ENCODE data around the gene KPNA1. TPM values are rescaled to one million over a fixed set of nuclear protein-coding genes. Genes with fewer than 3 reads are reported as not detected.
A peak's percentile ranks its signal among the peaks of the same experiment; 100 is the strongest.

Gene KPNA1
- total and polyA plus RNA-seq, 2 of the 13 experiments (the other 11 are each of a cell fraction or from before 2014, with no cell fraction given) = 15.4 to 30.0 TPM

- peak within 1 kb of the TSS; percentile 97 for H3K4me2 ChIP-seq (ENCODE audit: low read depth, low read length)
- peak within 1 kb of the TSS; percentile 80 for H3K9ac ChIP-seq (ENCODE audit: insufficient read depth, low read depth, low read length)
- H3K9me3 ChIP-seq (ENCODE audit: low read length) = no peaks in the 10 kb centered on the region
- FAIRE-seq (peak; percentile 86), DNase-seq (ENCODE audit: low spot score) (peak; percentile 88), ATAC-seq (peak; percentile 77)
- peaks cover 89% of the 10 kb centered on the region for H3K79me2 ChIP-seq (ENCODE audit: insufficient read depth, low read length)
- peaks cover 0 to 3% of the 10 kb centered on the region in 2 experiments; a peak in 1 of 5 replicates for H3K36me3 ChIP-seq (replicated peaks in 1 of 2; ENCODE audit: control insufficient read depth in 1 of 2, insufficient read depth in 2 of 2, low read length in 2 of 2)
- intact Hi-C loops (cut with micrococcal nuclease; ENCODE audit: unreplicated experiment) (loop anchor here (1.0 to 10.0 kb wide), 2 partner anchors 18 to 838 kb away; partner anchors contain the start of gene POLQ), in situ Hi-C loops (cut with HindIII; ENCODE audit: extremely low pct_ligation_motif_present, low pct_unique_long_range_greater_than_20kb) (no loop called here)
- no peaks in the 10 kb centered on the region; a peak in 1 of 5 replicates for H3K27me3 ChIP-seq (ENCODE audit: control insufficient read depth in 1 of 2, insufficient read depth in 2 of 2, low read length in 2 of 2)
- H3K27ac ChIP-seq (ENCODE audit: extremely low read length, insufficient read depth, low read length) = peak within 1 kb of the TSS; percentile 88
- H2AFZ ChIP-seq (ENCODE audit: low read length) = peak within 1 kb of the TSS; percentile 51
- no TSS peak for BruUV-seq (replicated peaks)
- H4K20me1 ChIP-seq (ENCODE audit: insufficient read depth, low read length) = no peaks in the 10 kb centered on the region
- ChIA-PET CTCF (ENCODE audit: low intra/inter-chr PET ratio, low total read pairs) (interaction anchor here (1.6 kb wide), 1 partner anchor 77 kb away, joined by 8 read pairs; no protein-coding TSS in a partner anchor), POLR2A (interaction anchor here (0.7 to 4.0 kb wide), 12 partner anchors 9 to 296 kb away, joined by 3 to 103 read pairs (median 10); partner anchors contain the start of genes PARP14 and WDR5B)
- H3K4me1 ChIP-seq (ENCODE audit: insufficient read depth, low read length) = peaks cover 73% of the 10 kb centered on the region
- 2% methylated on average over 30 of the region's 31 CpGs for WGBS (ENCODE audit: low lambda C conversion rate)
- H3K4me3 ChIP-seq (replicated peaks in 1 of 3; ENCODE audit: insufficient read depth in 1 of 3, low read depth in 2 of 3, low read length in 3 of 3) = peak within 1 kb of the TSS; percentile 83 to 96 (median 84)
- TF ChIP-seq ZNF557 (CRISPR knock-in tag; IDR thresholded peaks at IDR 0.05) (no peak), LCORL (IDR thresholded peaks at IDR 0.05) (no peak), LCORL (CRISPR knock-in tag; IDR thresholded peaks at IDR 0.05) (peak; percentile 42; the same call in 1 of the 2 replicates), ZNF766 (CRISPR knock-in tag; IDR thresholded peaks at IDR 0.05; ENCODE audit: borderline replicate concordance) (no peak; the same call in 1 of the 2 replicates), BRCA1 (CRISPR knock-in tag; IDR thresholded peaks at IDR 0.05) (no peak), TCF12 (IDR thresholded peaks at IDR 0.05) (no peak), TCF12 (CRISPR knock-in tag; IDR thresholded peaks at IDR 0.05) (0 out of 2 replicates have a peak, but pooled peaks have one; percentile 42), SALL2 (CRISPR knock-in tag; IDR thresholded peaks at IDR 0.05) (no peak; the same call in 1 of the 2 replicates), BCL3 (CRISPR knock-in tag; IDR thresholded peaks at IDR 0.05) (0 out of 2 replicates have a peak, but pooled peaks have one; percentile 73), NCOA1 (CRISPR knock-in tag; IDR thresholded peaks at IDR 0.05) (0 out of 2 replicates have a peak, but pooled peaks have one; percentile 34), ZBTB38 (CRISPR knock-in tag; IDR thresholded peaks at IDR 0.05) (peak; percentile 85), PHF21A (CRISPR knock-in tag; IDR thresholded peaks at IDR 0.05) (peak; percentile 69; the same call in 1 of the 2 replicates), HNF1A (IDR thresholded peaks at IDR 0.05; ENCODE audit: low read depth) (no peak), HNF1A (CRISPR knock-in tag; IDR thresholded peaks at IDR 0.05; ENCODE audit: borderline replicate concordance) (peak; percentile 71; the same call in 1 of the 2 replicates), XRCC5 (optimal IDR thresholded peaks at IDR 0.05; ENCODE audit: low read length) (no peak), ZNF333 (CRISPR knock-in tag; IDR thresholded peaks at IDR 0.05; ENCODE audit: borderline replicate concordance) (0 out of 2 replicates have a peak, but pooled peaks have one; percentile 80), ZMYM2 (CRISPR knock-in tag; IDR thresholded peaks at IDR 0.05) (no peak), TARDBP (CRISPR knock-in tag; IDR thresholded peaks at IDR 0.05) (peak; percentile 92), ZNF547 (CRISPR knock-in tag; IDR thresholded peaks at IDR 0.05) (peak; percentile 87; the same call in 1 of the 2 replicates), BRD4 (CRISPR knock-in tag; IDR thresholded peaks at IDR 0.05) (peak; percentile 64; the same call in 1 of the 2 replicates)
Measured at GRCh38 chr3:122382888-122383666, 131.7 kb downstream of the KPNA1 start, which contains the start of gene MIX23. TSS of gene MIX23 (minus strand) at chr3:122383231. CDS start at chr3:122383224, 7 bp downstream.

Data from HepG2 (cell line).